K562 (cell line): ENCODE data around the gene AMDHD2. TPM values are rescaled to one million over a fixed set of nuclear protein-coding genes. Genes with fewer than 3 reads are reported as not detected.

Experiments
- CEBPB ChIP-seq: fragments of 450-650 bp; IDR thresholded peaks from 2 replicates; pipeline ENCODE4 v1.6.1; 2016; ENCODE audit warnings: missing genetic modification characterization, missing compliant biosample characterization
- CTCFL ChIP-seq: IDR thresholded peaks from 2 replicates; pipeline ENCODE4 v1.6.1; 2011; ENCODE audit warnings: borderline replicate concordance, low read depth, mild to moderate bottlenecking, moderate library complexity, low read length; ENCODE audit not compliant: insufficient read depth, poor library complexity, severe bottlenecking
- ELK3 ChIP-seq: fragments of 450-650 bp; formaldehyde crosslinking; IDR thresholded peaks from 2 replicates; pipeline ENCODE4 v1.4.0; 2020; ENCODE audit warnings: mild to moderate bottlenecking
- HBP1 ChIP-seq: fragments of 450-650 bp; formaldehyde crosslinking; IDR thresholded peaks from 2 replicates; pipeline ENCODE4 v1.4.0; 2022; ENCODE audit warnings: missing genetic modification characterization
- ZBTB2 ChIP-seq: fragments of 450-650 bp; IDR thresholded peaks from 2 replicates; pipeline ENCODE4 v1.6.1; 2016; ENCODE audit warnings: antibody characterized with exemption
- ZNF347 ChIP-seq: fragments of 450-650 bp; formaldehyde crosslinking; IDR thresholded peaks from 2 replicates; pipeline ENCODE4 v1.4.0; 2020; ENCODE audit warnings: low read depth, mild to moderate bottlenecking, moderate library complexity
- ZNF740 ChIP-seq, 3 experiments: fragments of 200-800 bp in 1 of 3; sonication (Bioruptor generic) in 1 of 3; sonication (generic) in 1 of 3; formaldehyde crosslinking in 1 of 3; IDR thresholded peaks; 2 replicates each; pipeline versions ENCODE4 v1.6.1 to v1.8.0; 2016 to 2022; ENCODE audit warnings: mild to moderate bottlenecking in 2 of 3, missing compliant biosample characterization in 2 of 3, missing genetic modification characterization in 2 of 3, missing genetic modification reagents in 1 of 3
- polyA plus RNA-seq, 8 experiments: library from polyadenylated mRNA; depleted of rRNA in 4 of 8; stranded (reverse) in 5 of 8; unstranded in 3 of 8; fragments of >200 nt; fragmentation: Nextera tagmentation in 2 of 8; fragmentation: Illumina TruSeq in 1 of 8; extraction: Ambion mirVana in 2 of 8; extraction: Trizol in 1 of 8; gene quantifications; 2 replicates each; pipeline versions ENCODE4 v1.2.1 to v1.2.3, GENCODE V29; 2011 to 2014; ENCODE audit warnings: inconsistent platforms in 1 of 8, missing spikeins in 1 of 8
- total RNA-seq, 7 experiments: library from RNA; depleted of rRNA in 6 of 7; stranded (reverse); fragments of >200 nt in 6 of 7; fragmentation: Illumina TruSeq in 2 of 7; extraction: Trizol in 2 of 7; gene quantifications; 2 replicates each; pipeline versions ENCODE4 v1.2.1 to v1.2.3, GENCODE V29; 2011 to 2021; ENCODE audit warnings: low replicate concordance in 1 of 7

AMDHD2 gene
- total and polyA plus RNA-seq, 9 of the 15 experiments (the other 6 are each of a cell fraction or from before 2014, with no cell fraction given), result 0.38 to 56.9 (median 18.3) TPM; not detected in 1

GRCh38 chr16:2531696-2532493 lies 11.7 kb downstream of the AMDHD2 start (continued):
- TF ChIP-seq CTCFL (no peak), ZBTB2 (peak; percentile 60; the same call in 1 of the 2 replicates), CEBPB (0 out of 2 replicates have a peak, but pooled peaks have one; percentile 35), HBP1 (CRISPR knock-in tag) (0 out of 2 replicates have a peak, but pooled peaks have one; percentile 8), ELK3 (no peak), ZNF740 (CRISPR knock-in tag; IDR thresholded peaks at IDR 0.05) (peak; percentile 48; the same call in 1 of the 2 replicates), ZNF740 (tag; IDR thresholded peaks at IDR 0.05) (peak in 1 of 2 experiments; percentile 73; a peak in 1 of 4 replicates), ZNF347 (CRISPR knock-in tag) (no peak)
